ENCODE data around the gene COL6A3. TPM values are rescaled to one million over a fixed set of nuclear protein-coding genes. Genes with fewer than 3 reads are reported as not detected.

The COL6A3 gene
- total RNA-seq, 1 donor, result 1,478 TPM

DNA sequence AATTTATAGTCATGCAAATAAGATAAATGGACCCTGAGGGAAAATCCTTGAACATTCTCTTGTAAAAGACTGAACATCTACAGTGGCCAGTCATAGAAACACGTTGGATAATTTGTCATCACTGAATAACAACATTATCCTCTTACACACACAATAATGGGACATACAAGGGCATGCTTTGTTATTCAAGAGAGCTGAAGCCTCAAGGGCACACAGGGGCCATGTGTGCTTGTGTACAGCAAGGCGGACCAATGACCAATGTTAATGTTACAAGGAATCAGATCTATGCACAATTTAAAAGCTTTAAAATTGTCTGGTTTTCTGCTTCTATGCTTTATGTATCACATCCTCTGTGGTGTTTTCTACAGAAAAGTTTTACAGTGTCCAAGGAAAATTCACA lies 23.7 kb downstream of the COL6A3 start:
- H3K4me3 ChIP-seq (ENCODE audit: low read depth, low read length), result no peak overlapping the region
- DNase-seq (ENCODE audit: low read depth), result no peak
- TF ChIP-seq, protein P1, sequence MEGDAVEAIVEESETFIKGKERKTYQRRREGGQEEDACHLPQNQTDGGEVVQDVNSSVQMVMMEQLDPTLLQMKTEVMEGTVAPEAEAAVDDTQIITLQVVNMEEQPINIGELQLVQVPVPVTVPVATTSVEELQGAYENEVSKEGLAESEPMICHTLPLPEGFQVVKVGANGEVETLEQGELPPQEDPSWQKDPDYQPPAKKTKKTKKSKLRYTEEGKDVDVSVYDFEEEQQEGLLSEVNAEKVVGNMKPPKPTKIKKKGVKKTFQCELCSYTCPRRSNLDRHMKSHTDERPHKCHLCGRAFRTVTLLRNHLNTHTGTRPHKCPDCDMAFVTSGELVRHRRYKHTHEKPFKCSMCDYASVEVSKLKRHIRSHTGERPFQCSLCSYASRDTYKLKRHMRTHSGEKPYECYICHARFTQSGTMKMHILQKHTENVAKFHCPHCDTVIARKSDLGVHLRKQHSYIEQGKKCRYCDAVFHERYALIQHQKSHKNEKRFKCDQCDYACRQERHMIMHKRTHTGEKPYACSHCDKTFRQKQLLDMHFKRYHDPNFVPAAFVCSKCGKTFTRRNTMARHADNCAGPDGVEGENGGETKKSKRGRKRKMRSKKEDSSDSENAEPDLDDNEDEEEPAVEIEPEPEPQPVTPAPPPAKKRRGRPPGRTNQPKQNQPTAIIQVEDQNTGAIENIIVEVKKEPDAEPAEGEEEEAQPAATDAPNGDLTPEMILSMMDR (IDR thresholded peaks at IDR 0.05; ENCODE audit: insufficient read depth, low read length), result no peak

DNA sequence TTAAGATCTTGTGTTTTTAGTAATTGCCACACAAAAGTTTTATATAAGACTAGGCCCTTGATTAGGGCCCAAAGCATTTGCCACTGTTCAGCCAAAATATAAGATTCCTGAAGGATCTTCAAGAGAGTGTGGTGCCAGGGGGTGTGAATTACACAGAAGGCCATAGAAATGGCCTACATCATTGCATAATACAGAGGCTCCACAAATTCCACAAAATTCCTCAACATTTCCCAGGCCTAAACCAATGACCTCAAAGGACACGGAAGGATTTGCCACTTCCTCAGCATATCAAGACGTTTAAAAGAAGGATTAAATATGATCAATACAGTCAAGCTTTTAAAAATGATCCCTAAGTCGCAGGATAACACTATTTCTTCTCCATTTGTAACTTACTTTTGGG lies 24.1 kb downstream of the COL6A3 start:
- no peak overlapping the region for H3K4me3 ChIP-seq (ENCODE audit: low read depth, low read length)
- peak; percentile 46 for DNase-seq (ENCODE audit: low read depth)
- TF ChIP-seq, protein P1 (IDR thresholded peaks at IDR 0.05; ENCODE audit: insufficient read depth, low read length), result no peak

DNA sequence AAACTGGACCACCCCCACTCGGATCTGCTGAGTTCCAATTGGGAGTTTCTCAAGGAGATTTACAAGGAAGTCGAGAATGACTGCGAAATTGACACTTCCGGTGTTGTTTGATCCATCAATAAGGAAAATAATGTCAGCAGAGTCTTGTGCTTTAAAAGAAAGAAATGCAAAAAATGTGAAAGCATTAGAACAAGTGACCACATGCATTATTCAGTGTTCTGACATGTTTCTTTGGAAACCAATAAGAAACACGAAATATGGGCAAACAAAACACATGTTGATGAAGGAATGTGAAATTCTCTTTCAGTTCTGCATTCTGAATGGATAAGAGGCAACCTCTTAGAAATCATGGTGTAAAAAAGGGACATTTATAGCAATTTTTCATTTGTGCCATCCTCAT lies 25.9 kb downstream of the COL6A3 start:
- no peak overlapping the region for H3K4me3 ChIP-seq (ENCODE audit: low read depth, low read length)
- no peak for DNase-seq (ENCODE audit: low read depth)
- TF ChIP-seq, protein P1 (IDR thresholded peaks at IDR 0.05; ENCODE audit: insufficient read depth, low read length), result no peak

DNA sequence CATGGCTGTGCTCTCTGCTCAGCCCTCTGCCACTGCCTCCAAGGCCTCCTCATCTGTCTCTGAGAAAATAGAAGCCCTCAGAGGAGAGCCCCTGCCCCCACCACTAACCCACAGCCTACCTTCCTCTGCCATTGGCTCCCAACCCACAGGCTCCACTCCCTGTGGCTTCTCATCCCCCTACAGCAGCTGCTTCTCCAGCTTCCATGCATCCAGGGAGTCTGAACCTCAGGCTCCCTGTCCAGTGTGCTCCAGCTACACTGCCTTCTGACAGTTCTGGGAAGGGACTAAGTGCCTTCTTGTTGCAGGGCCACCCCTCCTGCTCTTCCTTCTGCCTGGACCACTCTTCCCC lies 29.3 kb downstream of the COL6A3 start:
- H3K4me3 ChIP-seq (ENCODE audit: low read depth, low read length), result no peak overlapping the region
- TF ChIP-seq, protein P1 (IDR thresholded peaks at IDR 0.05; ENCODE audit: insufficient read depth, low read length), result no peak
- no peak for DNase-seq (ENCODE audit: low read depth)

DNA sequence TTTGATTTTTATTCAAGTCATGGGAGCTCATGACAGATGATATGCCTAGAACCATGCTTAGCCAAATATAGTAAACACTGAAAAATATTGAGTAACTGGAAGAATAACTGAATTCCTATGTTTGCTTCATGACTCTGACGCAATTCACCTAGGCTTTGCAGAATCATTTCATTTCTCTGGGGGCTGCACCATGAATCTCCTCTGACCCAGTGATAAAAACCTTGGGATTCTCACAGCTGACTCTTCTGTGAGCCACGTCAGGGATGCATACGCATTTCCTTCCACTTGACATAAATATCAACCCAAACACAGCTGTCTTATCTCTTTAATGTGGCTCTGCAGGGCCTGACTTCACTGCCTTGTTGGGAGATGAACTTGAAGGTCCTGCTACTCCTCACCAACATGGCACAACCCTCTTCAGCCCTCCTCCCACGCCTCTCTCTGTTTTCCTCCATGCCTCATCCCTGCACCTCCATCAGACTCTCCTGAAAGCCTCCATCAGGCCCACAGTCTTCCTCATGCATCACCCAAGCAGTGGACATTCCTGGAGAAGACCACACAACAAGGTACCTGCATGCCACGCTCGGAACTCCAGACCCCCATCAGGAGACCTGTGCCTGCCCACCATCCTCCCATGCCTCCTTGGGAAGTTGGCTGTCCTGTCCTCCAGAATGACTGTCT lies 29.8 kb downstream of the COL6A3 start:
- H3K4me3 ChIP-seq (ENCODE audit: low read depth, low read length), result no peak overlapping the region
- peak; percentile 86 for DNase-seq (ENCODE audit: low read depth)
- TF ChIP-seq, protein P1 (IDR thresholded peaks at IDR 0.05; ENCODE audit: insufficient read depth, low read length), result no peak

DNA sequence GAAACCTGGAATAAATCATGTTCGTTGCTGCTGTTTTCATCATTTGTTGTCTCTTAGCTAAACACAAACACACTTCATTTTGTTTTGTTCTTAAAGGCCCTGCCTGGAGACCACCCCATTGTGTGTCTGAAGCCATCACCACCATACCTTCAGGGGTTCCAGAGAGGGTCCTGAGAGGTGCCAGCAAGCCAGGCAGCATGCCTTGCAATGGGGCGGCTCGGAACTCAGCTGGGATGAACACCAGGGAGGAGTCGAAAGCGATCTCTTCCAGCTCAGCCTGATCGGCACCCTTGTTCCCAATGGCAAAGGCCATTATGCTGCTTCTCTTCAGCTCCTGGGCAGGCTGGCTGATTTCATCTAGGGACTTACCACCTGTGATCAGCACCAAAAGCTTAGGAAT lies 33.2 kb downstream of the COL6A3 start:
- DNase-seq (ENCODE audit: low read depth), result no peak
- H3K4me3 ChIP-seq (ENCODE audit: low read depth, low read length), result no peak overlapping the region
- TF ChIP-seq, protein P1 (IDR thresholded peaks at IDR 0.05; ENCODE audit: insufficient read depth, low read length), result no peak

DNA sequence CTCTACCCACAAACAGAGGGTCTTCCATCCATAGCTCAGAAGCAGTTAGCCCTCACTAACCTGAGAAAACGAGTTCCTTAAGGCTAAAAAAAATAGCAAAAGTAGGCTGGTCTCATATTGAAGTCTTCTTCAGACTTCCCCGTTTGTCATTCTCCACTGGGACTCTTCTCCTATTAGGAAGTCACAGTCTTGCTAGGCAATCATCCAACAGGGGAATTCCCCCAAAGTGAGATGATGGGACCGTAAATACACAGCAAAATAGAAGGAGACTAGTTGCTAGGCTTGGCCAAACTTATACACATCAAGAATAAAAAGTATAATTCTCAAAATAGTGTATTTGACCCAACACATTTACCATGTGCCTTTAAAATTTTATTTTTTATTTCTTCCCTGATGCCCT lies 34.3 kb downstream of the COL6A3 start:
- no peak for DNase-seq (ENCODE audit: low read depth)
- TF ChIP-seq, protein P1 (IDR thresholded peaks at IDR 0.05; ENCODE audit: insufficient read depth, low read length), result no peak
- H3K4me3 ChIP-seq (ENCODE audit: low read depth, low read length), result no peak overlapping the region

Data from fibroblast of the aortic adventitia (primary cell).